SK-N-SH treated with all-trans-retinoic acid at 6 μM for 48 hours (cell line): Measurements from ENCODE around the gene CSNK2B.
"Not testable (repeated sequence)": the region's sequence is repeated elsewhere in the genome, so short reads cannot be mapped to it uniquely, and the experiment has no call there.

Source experiments
- ATAC-seq: fragments of 200-7000 bp; cut with Tn5 transposase; 3 replicates; pipeline ENCODE4 v1.9.1; 2020; ENCODE audit warnings: mild to moderate bottlenecking, moderate library complexity
- ARNTL ChIP-seq: fragments of 450-650 bp; formaldehyde crosslinking; IDR thresholded peaks from 2 replicates; pipeline ENCODE4 v1.5.0; 2020; ENCODE audit warnings: low read depth, mild to moderate bottlenecking, moderate library complexity, borderline replicate concordance
- BACH2 ChIP-seq: fragments of 250-450 bp; sonication (Bioruptor Pico); IDR thresholded peaks from 2 replicates; pipeline ENCODE4 v1.9.0; 2021; ENCODE audit warnings: mild to moderate bottlenecking, borderline replicate concordance
- CSDC2 ChIP-seq: fragments of 250-450 bp; sonication (Bioruptor Pico); IDR thresholded peaks from 2 replicates; pipeline ENCODE4 v1.5.0; 2020; ENCODE audit warnings: mild to moderate bottlenecking, moderate library complexity
- ESRRG ChIP-seq: fragments of 250-450 bp; sonication (Bioruptor Pico); IDR thresholded peaks from 2 replicates; pipeline ENCODE4 v1.6.1; 2021; ENCODE audit warnings: mild to moderate bottlenecking
- GLIS3 ChIP-seq: fragments of 250-450 bp; sonication (Bioruptor Pico); IDR thresholded peaks from 2 replicates; pipeline ENCODE4 v1.5.0; 2020; ENCODE audit warnings: mild to moderate bottlenecking, moderate library complexity
- ISL1 ChIP-seq: fragments of 250-450 bp; sonication (Bioruptor Pico); IDR thresholded peaks from 2 replicates; pipeline ENCODE4 v2.1.2; 2022; ENCODE audit warnings: mild to moderate bottlenecking, moderate library complexity
- OSR1 ChIP-seq: fragments of 250-450 bp; sonication (Bioruptor Pico); IDR thresholded peaks from 2 replicates; pipeline ENCODE4 v1.8.0; 2022; ENCODE audit warnings: moderate library complexity, mild to moderate bottlenecking, inconsistent platforms
- PPARA ChIP-seq: fragments of 250-450 bp; sonication (Bioruptor Pico); IDR thresholded peaks from 2 replicates; pipeline ENCODE4 v1.5.0; 2020; ENCODE audit warnings: mild to moderate bottlenecking, borderline replicate concordance
- RARB ChIP-seq: fragments of 250-450 bp; sonication (Bioruptor Pico); IDR thresholded peaks from 2 replicates; pipeline ENCODE4 v1.8.0; 2021; ENCODE audit warnings: mild to moderate bottlenecking, moderate library complexity
- SNAI2 ChIP-seq: fragments of 250-450 bp; sonication (Bioruptor Pico); IDR thresholded peaks from 2 replicates; pipeline ENCODE4 v1.5.0; 2020; ENCODE audit warnings: mild to moderate bottlenecking, moderate library complexity
- TCF4 ChIP-seq: fragments of 250-450 bp; sonication (Bioruptor Pico); IDR thresholded peaks from 2 replicates; pipeline ENCODE4 v1.8.0; 2021; ENCODE audit warnings: mild to moderate bottlenecking, moderate library complexity, borderline replicate concordance
- TOX ChIP-seq: fragments of 250-450 bp; sonication (Bioruptor Pico); IDR thresholded peaks from 2 replicates; pipeline ENCODE4 v1.8.0; 2021; ENCODE audit warnings: mild to moderate bottlenecking, moderate library complexity, borderline replicate concordance
- ZC3H10 ChIP-seq: fragments of 250-450 bp; sonication (Bioruptor Pico); IDR thresholded peaks from 2 replicates; pipeline ENCODE4 v1.5.1; 2021; ENCODE audit warnings: mild to moderate bottlenecking, moderate library complexity
- ZFP3 ChIP-seq: fragments of 250-450 bp; sonication (Bioruptor Pico); IDR thresholded peaks from 2 replicates; pipeline ENCODE4 v1.5.0; 2020; ENCODE audit warnings: mild to moderate bottlenecking, moderate library complexity
- ZFP30 ChIP-seq: fragments of 450-650 bp; formaldehyde crosslinking; IDR thresholded peaks from 2 replicates; pipeline ENCODE4 v1.5.0; 2022; ENCODE audit warnings: mild to moderate bottlenecking, moderate library complexity
- ZNF565 ChIP-seq: fragments of 450-650 bp; formaldehyde crosslinking; conservative IDR thresholded peaks from 2 replicates; pipeline ENCODE4 v1.5.0; 2020; ENCODE audit warnings: low read depth, mild to moderate bottlenecking, moderate library complexity
- ZNF70 ChIP-seq: fragments of 450-650 bp; formaldehyde crosslinking; IDR thresholded peaks from 2 replicates; pipeline ENCODE4 v1.5.0; 2020; ENCODE audit warnings: mild to moderate bottlenecking, moderate library complexity
- TF ChIP-seq, protein P1 (sequence below): fragments of 250-450 bp; sonication (Bioruptor Pico); IDR thresholded peaks from 2 replicates; pipeline ENCODE4 v1.5.0; 2020; ENCODE audit warnings: mild to moderate bottlenecking, moderate library complexity
- TF ChIP-seq, protein P2 (sequence below): fragments of 250-450 bp; sonication (Bioruptor Pico); IDR thresholded peaks from 2 replicates; pipeline ENCODE4 v1.5.1; 2020; ENCODE audit warnings: low read depth, mild to moderate bottlenecking, moderate library complexity
- TF ChIP-seq, protein P3 (sequence below): fragments of 250-450 bp; sonication (Bioruptor Pico); IDR thresholded peaks from 2 replicates; pipeline ENCODE4 v1.8.0; 2021; ENCODE audit warnings: low read depth, mild to moderate bottlenecking, moderate library complexity, borderline replicate concordance
- TF ChIP-seq, protein P4 (sequence below): fragments of 250-450 bp; sonication (Bioruptor Pico); IDR thresholded peaks from 2 replicates; pipeline ENCODE4 v1.8.0; 2020; ENCODE audit warnings: mild to moderate bottlenecking, moderate library complexity, borderline replicate concordance

Gene CSNK2B

DNA sequence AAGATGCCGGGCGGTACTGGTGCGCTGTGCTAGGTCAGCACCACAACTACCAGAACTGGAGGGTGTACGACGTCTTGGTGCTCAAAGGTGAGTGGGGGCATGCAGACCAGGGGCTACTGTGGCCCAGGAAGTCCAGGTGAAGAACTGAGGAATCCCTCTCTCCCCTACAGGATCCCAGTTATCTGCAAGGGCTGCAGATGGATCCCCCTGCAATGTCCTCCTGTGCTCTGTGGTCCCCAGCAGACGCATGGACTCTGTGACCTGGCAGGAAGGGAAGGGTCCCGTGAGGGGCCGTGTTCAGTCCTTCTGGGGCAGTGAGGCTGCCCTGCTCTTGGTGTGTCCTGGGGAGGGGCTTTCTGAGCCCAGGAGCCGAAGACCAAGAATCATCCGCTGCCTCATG, 41.8 kb downstream of the CSNK2B start:
- no peak for ATAC-seq
- TF ChIP-seq ZNF565 (CRISPR knock-in tag) (no peak), RARB (CRISPR knock-in tag) (no peak), BACH2 (CRISPR knock-in tag) (no peak), TCF4 (no peak), ZC3H10 (no peak), ZNF70 (CRISPR knock-in tag) (no peak)
- TF ChIP-seq, protein P1, sequence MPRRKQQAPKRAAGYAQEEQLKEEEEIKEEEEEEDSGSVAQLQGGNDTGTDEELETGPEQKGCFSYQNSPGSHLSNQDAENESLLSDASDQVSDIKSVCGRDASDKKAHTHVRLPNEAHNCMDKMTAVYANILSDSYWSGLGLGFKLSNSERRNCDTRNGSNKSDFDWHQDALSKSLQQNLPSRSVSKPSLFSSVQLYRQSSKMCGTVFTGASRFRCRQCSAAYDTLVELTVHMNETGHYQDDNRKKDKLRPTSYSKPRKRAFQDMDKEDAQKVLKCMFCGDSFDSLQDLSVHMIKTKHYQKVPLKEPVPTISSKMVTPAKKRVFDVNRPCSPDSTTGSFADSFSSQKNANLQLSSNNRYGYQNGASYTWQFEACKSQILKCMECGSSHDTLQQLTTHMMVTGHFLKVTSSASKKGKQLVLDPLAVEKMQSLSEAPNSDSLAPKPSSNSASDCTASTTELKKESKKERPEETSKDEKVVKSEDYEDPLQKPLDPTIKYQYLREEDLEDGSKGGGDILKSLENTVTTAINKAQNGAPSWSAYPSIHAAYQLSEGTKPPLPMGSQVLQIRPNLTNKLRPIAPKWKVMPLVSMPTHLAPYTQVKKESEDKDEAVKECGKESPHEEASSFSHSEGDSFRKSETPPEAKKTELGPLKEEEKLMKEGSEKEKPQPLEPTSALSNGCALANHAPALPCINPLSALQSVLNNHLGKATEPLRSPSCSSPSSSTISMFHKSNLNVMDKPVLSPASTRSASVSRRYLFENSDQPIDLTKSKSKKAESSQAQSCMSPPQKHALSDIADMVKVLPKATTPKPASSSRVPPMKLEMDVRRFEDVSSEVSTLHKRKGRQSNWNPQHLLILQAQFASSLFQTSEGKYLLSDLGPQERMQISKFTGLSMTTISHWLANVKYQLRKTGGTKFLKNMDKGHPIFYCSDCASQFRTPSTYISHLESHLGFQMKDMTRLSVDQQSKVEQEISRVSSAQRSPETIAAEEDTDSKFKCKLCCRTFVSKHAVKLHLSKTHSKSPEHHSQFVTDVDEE (CRISPR knock-in tag), result no peak
- TF ChIP-seq, protein P2, sequence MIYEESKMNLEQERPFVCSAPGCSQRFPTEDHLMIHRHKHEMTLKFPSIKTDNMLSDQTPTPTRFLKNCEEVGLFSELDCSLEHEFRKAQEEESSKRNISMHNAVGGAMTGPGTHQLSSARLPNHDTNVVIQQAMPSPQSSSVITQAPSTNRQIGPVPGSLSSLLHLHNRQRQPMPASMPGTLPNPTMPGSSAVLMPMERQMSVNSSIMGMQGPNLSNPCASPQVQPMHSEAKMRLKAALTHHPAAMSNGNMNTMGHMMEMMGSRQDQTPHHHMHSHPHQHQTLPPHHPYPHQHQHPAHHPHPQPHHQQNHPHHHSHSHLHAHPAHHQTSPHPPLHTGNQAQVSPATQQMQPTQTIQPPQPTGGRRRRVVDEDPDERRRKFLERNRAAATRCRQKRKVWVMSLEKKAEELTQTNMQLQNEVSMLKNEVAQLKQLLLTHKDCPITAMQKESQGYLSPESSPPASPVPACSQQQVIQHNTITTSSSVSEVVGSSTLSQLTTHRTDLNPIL (CRISPR knock-in tag), result no peak

DNA sequence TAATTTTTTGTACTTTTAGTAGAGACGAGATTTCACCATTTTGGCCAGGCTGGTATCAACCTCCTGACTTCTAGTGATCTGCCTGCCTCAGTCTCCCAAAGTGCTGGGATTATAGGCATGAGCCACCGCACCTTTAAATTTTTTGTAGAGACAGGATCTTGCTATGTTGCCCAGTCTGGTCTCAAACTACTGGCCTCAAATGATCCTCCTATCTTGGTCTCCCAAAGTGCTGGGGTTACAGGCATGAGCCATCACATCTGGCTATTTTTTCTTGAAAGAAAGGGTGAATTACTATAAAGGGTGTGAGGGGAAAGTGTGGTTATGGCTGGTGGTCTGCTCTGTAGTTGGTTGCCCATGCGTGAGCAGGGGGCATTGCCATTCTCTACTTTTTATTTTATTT, 42.3 kb downstream of the CSNK2B start:
- TF ChIP-seq RARB (CRISPR knock-in tag) (no peak), ZC3H10 (no peak), SNAI2 (CRISPR knock-in tag) (no peak), ZFP3 (CRISPR knock-in tag) (no peak), PPARA (no peak), CSDC2 (no peak), TCF4 (no peak), ARNTL (CRISPR knock-in tag) (no peak), ZNF565 (CRISPR knock-in tag) (no peak), ISL1 (CRISPR knock-in tag) (no peak), OSR1 (CRISPR knock-in tag) (no peak), ZFP30 (no peak), BACH2 (CRISPR knock-in tag) (no peak), GLIS3 (CRISPR knock-in tag) (no peak)
- TF ChIP-seq, protein P1 (CRISPR knock-in tag), result no peak
- TF ChIP-seq, protein P2 (CRISPR knock-in tag), result no peak
- ATAC-seq, result no peak

DNA sequence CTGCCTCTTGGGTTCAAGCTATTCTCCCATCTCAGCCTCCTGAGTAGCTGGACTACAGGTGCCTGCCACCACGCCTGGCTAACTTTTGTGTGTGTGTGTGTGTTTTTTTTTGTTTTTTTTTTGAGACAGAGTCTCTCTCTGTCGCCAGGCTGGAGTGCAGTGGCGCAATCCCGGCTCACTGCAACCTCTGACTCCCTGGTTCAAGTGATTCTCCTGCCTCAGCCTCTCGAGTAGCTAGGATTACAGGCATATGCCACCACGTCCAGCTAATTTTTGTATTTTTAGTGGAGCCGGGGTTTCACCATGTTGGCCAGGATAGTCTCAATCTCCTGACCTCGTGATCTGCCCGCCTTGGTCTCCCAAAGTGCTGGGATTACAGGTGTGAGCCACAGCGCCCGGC, 43.3 kb downstream of the CSNK2B start:
- not testable (repeated sequence) for ATAC-seq

DNA sequence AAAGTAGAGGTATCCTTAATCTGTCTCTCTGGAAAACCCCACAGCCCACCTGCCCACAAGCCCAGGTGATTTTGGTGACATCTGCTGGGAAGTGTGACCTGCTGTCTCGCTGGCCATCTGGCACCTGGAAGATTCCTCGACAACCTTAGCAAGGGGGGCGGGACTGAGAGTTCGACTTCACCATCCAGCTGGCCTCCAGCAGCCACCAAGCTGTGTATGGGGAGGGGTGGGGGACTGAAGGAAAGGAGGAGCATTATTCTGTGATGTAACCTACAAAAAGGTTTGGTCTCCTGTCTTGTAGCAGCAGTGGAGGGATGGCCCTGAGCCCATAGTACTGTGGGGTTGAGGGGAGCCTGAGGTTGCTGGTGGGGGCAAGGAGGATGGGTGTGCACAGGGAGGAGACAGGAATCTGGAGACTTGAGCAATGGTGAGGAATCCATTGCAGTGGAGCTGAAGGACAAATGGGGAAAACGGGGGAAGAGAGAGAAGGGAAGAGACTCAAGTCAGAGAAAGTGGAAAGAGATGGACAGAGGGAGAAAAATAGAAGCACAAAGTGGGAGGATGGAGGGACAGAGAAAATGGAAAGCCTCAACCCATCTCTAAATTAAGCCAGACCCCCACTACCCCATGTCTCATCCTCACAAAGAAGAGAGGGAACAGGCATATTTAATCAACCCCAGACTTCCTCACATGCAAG, 44.8 kb downstream of the CSNK2B start:
- ATAC-seq, result no peak
- no peak for TF ChIP-seq ZNF565 (CRISPR knock-in tag)
- TF ChIP-seq GLIS3 (CRISPR knock-in tag), result no peak
- TF ChIP-seq ESRRG (CRISPR knock-in tag), result no peak
- no peak for TF ChIP-seq RARB (CRISPR knock-in tag)
- TF ChIP-seq, protein P3, sequence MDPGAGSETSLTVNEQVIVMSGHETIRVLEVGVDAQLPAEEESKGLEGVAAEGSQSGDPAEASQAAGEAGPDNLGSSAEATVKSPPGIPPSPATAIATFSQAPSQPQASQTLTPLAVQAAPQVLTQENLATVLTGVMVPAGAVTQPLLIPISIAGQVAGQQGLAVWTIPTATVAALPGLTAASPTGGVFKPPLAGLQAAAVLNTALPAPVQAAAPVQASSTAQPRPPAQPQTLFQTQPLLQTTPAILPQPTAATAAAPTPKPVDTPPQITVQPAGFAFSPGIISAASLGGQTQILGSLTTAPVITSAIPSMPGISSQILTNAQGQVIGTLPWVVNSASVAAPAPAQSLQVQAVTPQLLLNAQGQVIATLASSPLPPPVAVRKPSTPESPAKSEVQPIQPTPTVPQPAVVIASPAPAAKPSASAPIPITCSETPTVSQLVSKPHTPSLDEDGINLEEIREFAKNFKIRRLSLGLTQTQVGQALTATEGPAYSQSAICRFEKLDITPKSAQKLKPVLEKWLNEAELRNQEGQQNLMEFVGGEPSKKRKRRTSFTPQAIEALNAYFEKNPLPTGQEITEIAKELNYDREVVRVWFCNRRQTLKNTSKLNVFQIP (CRISPR knock-in tag), result no peak
- TF ChIP-seq, protein P4, sequence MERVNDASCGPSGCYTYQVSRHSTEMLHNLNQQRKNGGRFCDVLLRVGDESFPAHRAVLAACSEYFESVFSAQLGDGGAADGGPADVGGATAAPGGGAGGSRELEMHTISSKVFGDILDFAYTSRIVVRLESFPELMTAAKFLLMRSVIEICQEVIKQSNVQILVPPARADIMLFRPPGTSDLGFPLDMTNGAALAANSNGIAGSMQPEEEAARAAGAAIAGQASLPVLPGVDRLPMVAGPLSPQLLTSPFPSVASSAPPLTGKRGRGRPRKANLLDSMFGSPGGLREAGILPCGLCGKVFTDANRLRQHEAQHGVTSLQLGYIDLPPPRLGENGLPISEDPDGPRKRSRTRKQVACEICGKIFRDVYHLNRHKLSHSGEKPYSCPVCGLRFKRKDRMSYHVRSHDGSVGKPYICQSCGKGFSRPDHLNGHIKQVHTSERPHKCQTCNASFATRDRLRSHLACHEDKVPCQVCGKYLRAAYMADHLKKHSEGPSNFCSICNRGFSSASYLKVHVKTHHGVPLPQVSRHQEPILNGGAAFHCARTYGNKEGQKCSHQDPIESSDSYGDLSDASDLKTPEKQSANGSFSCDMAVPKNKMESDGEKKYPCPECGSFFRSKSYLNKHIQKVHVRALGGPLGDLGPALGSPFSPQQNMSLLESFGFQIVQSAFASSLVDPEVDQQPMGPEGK (CRISPR knock-in tag), result no peak
- no peak for TF ChIP-seq ARNTL (CRISPR knock-in tag)
- TF ChIP-seq ZC3H10, result no peak
- no peak for TF ChIP-seq OSR1 (CRISPR knock-in tag)
- TF ChIP-seq TOX (CRISPR knock-in tag), result no peak
- no peak for TF ChIP-seq BACH2 (CRISPR knock-in tag)
